Keratinocyte (primary cell): ENCODE measurements around the gene KMO. TPM values are rescaled to one million over a fixed set of nuclear protein-coding genes. Genes with fewer than 3 reads are reported as not detected.

Experiments
- DNase-seq: peaks from one replicate; pipeline ENCODE4 v3.0.0-alpha.2; 2011; ENCODE audit warnings: low read depth, missing footprints, low spot score
- FAIRE-seq: peaks from 2 replicates; lab custom pipeline; 2011; peaks lifted over from hg19 to GRCh38; lab: Jason Lieb, UNC
- H2AFZ ChIP-seq: 2 replicates; pipeline ENCODE4 v1.6.0; 2012; ENCODE audit warnings: low read length, control low read depth, inconsistent platforms; ENCODE audit not compliant: control insufficient read depth
- H3K27ac ChIP-seq: 2 replicates; pipeline ENCODE4 v1.5.1; 2011; ENCODE audit warnings: low read length; ENCODE audit not compliant: control insufficient read depth, insufficient read depth
- H3K27me3 ChIP-seq: 3 replicates; pipeline ENCODE4 v1.6.0; 2011; ENCODE audit warnings: low read length; ENCODE audit not compliant: control insufficient read depth, insufficient read depth; ENCODE audit errors: extremely low read depth
- H3K36me3 ChIP-seq, 2 experiments: 2 replicates in 1 of 2; 3 replicates in 1 of 2; pipeline ENCODE4 v1.5.1; 2011; ENCODE audit warnings: low read length in 2 of 2, mild to moderate bottlenecking in 1 of 2; ENCODE audit not compliant: control insufficient read depth in 2 of 2, insufficient read depth in 2 of 2; ENCODE audit errors: extremely low read depth in 1 of 2
- H3K4me1 ChIP-seq: 3 replicates; pipeline ENCODE4 v1.5.1; 2011; ENCODE audit warnings: low read length; ENCODE audit not compliant: control insufficient read depth, insufficient read depth; ENCODE audit errors: extremely low read depth
- H3K4me2 ChIP-seq: 3 replicates; pipeline ENCODE4 v1.6.0; 2011; ENCODE audit warnings: low read depth, low read length; ENCODE audit not compliant: control insufficient read depth, insufficient read depth; ENCODE audit errors: extremely low read depth
- H3K4me3 ChIP-seq, 3 experiments: fragments of 200-600 bp in 1 of 3; sonication (generic) in 1 of 3; 2 replicates in 2 of 3; 3 replicates in 1 of 3; pipeline ENCODE4 v1.5.1; 2011 to 2016; ENCODE audit warnings: low read length in 3 of 3, mild to moderate bottlenecking in 3 of 3, control low read depth in 2 of 3, inconsistent platforms in 1 of 3, low read depth in 1 of 3, mixed read lengths in 1 of 3, mixed run types in 1 of 3, moderate library complexity in 1 of 3; ENCODE audit not compliant: control insufficient read depth in 2 of 3, insufficient read depth in 2 of 3; ENCODE audit errors: extremely low read depth in 1 of 3
- H3K79me2 ChIP-seq: 2 replicates; pipeline ENCODE4 v1.6.0; 2012; ENCODE audit warnings: low read length; ENCODE audit not compliant: control insufficient read depth, insufficient read depth
- H3K9ac ChIP-seq: 3 replicates; pipeline ENCODE4 v1.6.0; 2011; ENCODE audit warnings: low read length; ENCODE audit not compliant: control insufficient read depth, insufficient read depth; ENCODE audit errors: extremely low read depth
- H3K9me1 ChIP-seq: 3 replicates; pipeline ENCODE4 v1.6.0; 2011; ENCODE audit warnings: low read length; ENCODE audit not compliant: control insufficient read depth, insufficient read depth; ENCODE audit errors: extremely low read depth
- H3K9me3 ChIP-seq: 2 replicates; pipeline ENCODE4 v1.5.1; 2012; ENCODE audit warnings: low read depth, low read length; ENCODE audit not compliant: control insufficient read depth
- H4K20me1 ChIP-seq: 3 replicates; pipeline ENCODE4 v1.6.0; 2011; ENCODE audit warnings: low read length; ENCODE audit not compliant: control insufficient read depth, insufficient read depth; ENCODE audit errors: extremely low read depth
- CTCF ChIP-seq, 3 experiments: IDR thresholded peaks in 1 of 3; conservative IDR thresholded peaks in 1 of 3; optimal IDR thresholded peaks in 1 of 3; 2 replicates in 2 of 3; 3 replicates in 1 of 3; pipeline versions ENCODE3 to v1.5.1; 2011; ENCODE audit warnings: low read length in 3 of 3, mild to moderate bottlenecking in 3 of 3, moderate library complexity in 2 of 3, control low read depth in 1 of 3, inconsistent platforms in 1 of 3; ENCODE audit not compliant: insufficient read depth in 2 of 3; ENCODE audit errors: extremely low read depth in 1 of 3
- EZH2 ChIP-seq: IDR thresholded peaks from one replicate; pipeline ENCODE4 v1.6.1; 2012; ENCODE audit warnings: inconsistent platforms, mild to moderate bottlenecking, low read length, moderate library complexity
- dilution Hi-C: fragments of 300-500 bp; cut with MboI; formaldehyde crosslinking; loops from one replicate; pipeline ENCODE4 v1.7.0; 2020; ENCODE audit warnings: low sequenced_read_pairs; ENCODE audit not compliant: extremely low pct_ligation_motif_present
- polyA plus RNA-seq, 5 experiments: library from polyadenylated mRNA; depleted of rRNA in 3 of 5; stranded (reverse) in 3 of 5; stranded (forward) in 1 of 5; unstranded in 1 of 5; fragments of >200 nt; gene quantifications; 1 replicate in 1 of 5; 2 replicates in 3 of 5; 3 replicates in 1 of 5; pipeline versions ENCODE4 v1.2.1 to v1.2.3, GENCODE V29; 2011 to 2012; ENCODE audit warnings: missing spikeins in 2 of 5, low read depth in 1 of 5, low replicate concordance in 1 of 5

Gene KMO
- polyA plus RNA-seq, 1 donor (not counting 4 experiments of a cell fraction or from before 2014, with no cell fraction given): 4.7 TPM

- Histone ChIP-seq H2AFZ (no peak overlapping the region), H3K4me3 (no peak overlapping the region), H4K20me1 (no peaks in the 10 kb centered on the region), H3K27me3 (no peaks in the 10 kb centered on the region), H3K36me3 (no peaks in the 10 kb centered on the region), H3K4me1 (no peaks in the 10 kb centered on the region), H3K9me1 (no peaks in the 10 kb centered on the region), H3K9ac (no peak overlapping the region), H3K27ac (no peak overlapping the region), H3K4me2 (no peak overlapping the region), H3K79me2 (no peaks in the 10 kb centered on the region), H3K9me3 (no peaks in the 10 kb centered on the region)
- FAIRE-seq: no peak
- dilution Hi-C loops: no loop called here
- TF ChIP-seq EZH2 (no peak), CTCF (optimal IDR thresholded peaks at IDR 0.05 in 1 of 3, IDR thresholded peaks at IDR 0.05 in 1 of 3, conservative IDR thresholded peaks at IDR 0.05 in 1 of 3; ENCODE audit: extremely low read depth in 1 of 3, insufficient read depth in 2 of 3, low read length in 3 of 3) (no peak)
- DNase-seq: no peak
Measured at GRCh38 chr1:241548008-241548407, 15.8 kb downstream of the KMO start.

GRCh38 chr1:241550318-241550717 lies 18.1 kb downstream of the KMO start:
- TF ChIP-seq CTCF (optimal IDR thresholded peaks at IDR 0.05 in 1 of 3, IDR thresholded peaks at IDR 0.05 in 1 of 3, conservative IDR thresholded peaks at IDR 0.05 in 1 of 3; ENCODE audit: extremely low read depth in 1 of 3, insufficient read depth in 2 of 3, low read length in 3 of 3) (no peak), EZH2 (no peak)
- DNase-seq (no peak), FAIRE-seq (no peak)
- Histone ChIP-seq H3K9me1 (no peaks in the 10 kb centered on the region), H4K20me1 (no peaks in the 10 kb centered on the region), H3K36me3 (no peaks in the 10 kb centered on the region), H3K9ac (no peak overlapping the region), H3K79me2 (no peaks in the 10 kb centered on the region), H2AFZ (no peak overlapping the region), H3K27me3 (no peaks in the 10 kb centered on the region), H3K9me3 (no peaks in the 10 kb centered on the region), H3K4me1 (no peaks in the 10 kb centered on the region), H3K27ac (no peak overlapping the region), H3K4me3 (no peak overlapping the region), H3K4me2 (no peak overlapping the region)
- dilution Hi-C loops: no loop called here
